ENCODE measurements around the gene HOMER2.

- TF ChIP-seq GABPA (IDR thresholded peaks at IDR 0.05; ENCODE audit: low read depth), result no peak
- no peak for TF ChIP-seq CTCF (IDR thresholded peaks at IDR 0.05; ENCODE audit: insufficient read depth, low read length)
- no peak for TF ChIP-seq POLR2AphosphoS5 (IDR thresholded peaks at IDR 0.05; ENCODE audit: low read depth)
- no peak for TF ChIP-seq REST (IDR thresholded peaks at IDR 0.05; ENCODE audit: insufficient replicate concordance, low read depth)
Observed at GRCh38 chr15:82971218-82971984, 18.9 kb upstream of the HOMER2 start.

Data from HL-60 (cell line).